Measurements from ENCODE around the gene GTPBP3.
A peak's percentile ranks its signal among the peaks of the same experiment; 100 is the strongest.

GTPBP3 gene

GRCh38 chr19:17328517-17329365 lies 8.6 kb upstream of the GTPBP3 start:
- DNase-seq (ENCODE audit: low read depth), result peak; percentile 15

GRCh38 chr19:17329366-17330261 lies 7.7 kb upstream of the GTPBP3 start:
- no peak for DNase-seq (ENCODE audit: low read depth)

- no peak for DNase-seq (ENCODE audit: low read depth)
Measured at GRCh38 chr19:17330262-17331044, 6.9 kb upstream of the GTPBP3 start.

- DNase-seq (ENCODE audit: low read depth), result no peak
Measured at GRCh38 chr19:17331045-17331558, 6.3 kb upstream of the GTPBP3 start.

- no peak for DNase-seq (ENCODE audit: low read depth)
Measured at GRCh38 chr19:17332360-17332676, 5.0 kb upstream of the GTPBP3 start.

GRCh38 chr19:17332677-17333581 lies 4.4 kb upstream of the GTPBP3 start:
- peak; percentile 53 for DNase-seq (ENCODE audit: low read depth)

- peak; percentile 76 for DNase-seq (ENCODE audit: low read depth)
Measured at GRCh38 chr19:17333611-17334413, 3.5 kb upstream of the GTPBP3 start.

GRCh38 chr19:17334414-17335409 lies 2.6 kb upstream of the GTPBP3 start, which contains the start of gene ANO8:
Gene ANO8 (minus strand): TSS chr19:17334855. CDS start chr19:17334670, 185 bp downstream.
- peak; percentile 95 for DNase-seq (ENCODE audit: low read depth)

- DNase-seq (ENCODE audit: low read depth), result no peak
Measured at GRCh38 chr19:17335575-17335974, 1.8 kb upstream of the GTPBP3 start.

GRCh38 chr19:17337675-17338432 lies 501 bp downstream of the GTPBP3 start:
- DNase-seq (ENCODE audit: low read depth), result peak; percentile 56

- DNase-seq (ENCODE audit: low read depth), result no peak
Measured at GRCh38 chr19:17338433-17339078, 1.2 kb downstream of the GTPBP3 start.

- peak; percentile 56 for DNase-seq (ENCODE audit: low read depth)
Measured at GRCh38 chr19:17339088-17339741, 1.9 kb downstream of the GTPBP3 start.

- no peak for DNase-seq (ENCODE audit: low read depth)
Measured at GRCh38 chr19:17340302-17340870, 3.0 kb downstream of the GTPBP3 start.

GRCh38 chr19:17340871-17341357 lies 3.6 kb downstream of the GTPBP3 start:
- DNase-seq (ENCODE audit: low read depth), result no peak

- no peak for DNase-seq (ENCODE audit: low read depth)
Measured at GRCh38 chr19:17341386-17341785, 4.0 kb downstream of the GTPBP3 start.

- no peak for DNase-seq (ENCODE audit: low read depth)
Measured at GRCh38 chr19:17341845-17342244, 4.5 kb downstream of the GTPBP3 start.
